Activated CD4-positive, alpha-beta memory T cell treated with anti-CD3 and anti-CD28 coated beads for 36 hours (primary cell): ENCODE data around the gene TTF2. TPM values are rescaled to one million over a fixed set of nuclear protein-coding genes. Genes with fewer than 3 reads are reported as not detected.
"Not testable (repeated sequence)": the region's sequence is repeated elsewhere in the genome, so short reads cannot be mapped to it uniquely, and the experiment has no call there.

Experiments used
- CTCF ChIA-PET: fragments of 350-600 bp; sonication (Branson Sonifier 250); formaldehyde crosslinking; loops from one replicate; lab custom pipeline; 2021; ENCODE audit warnings: antibody characterized with exemption, inconsistent platforms; lab: Charles Lee
- POLR2A ChIA-PET: fragments of 350-600 bp; sonication (Branson Sonifier 250); formaldehyde crosslinking; loops from one replicate; lab custom pipeline; 2021; ENCODE audit warnings: antibody characterized with exemption; lab: Charles Lee
- DNase-seq: peaks from one replicate; pipeline ENCODE4 v3.0.0-alpha.2; 2020
- H3K27ac Mint-ChIP-seq: one replicate; pipeline ENCODE4 v1.8.0; 2021; ENCODE audit warnings: mixed read lengths
- H3K27me3 Mint-ChIP-seq: one replicate; pipeline ENCODE4 v1.8.0; 2021; ENCODE audit warnings: mixed read lengths
- H3K36me3 Mint-ChIP-seq: one replicate; pipeline ENCODE4 v1.8.0; 2021; ENCODE audit warnings: mixed read lengths
- H3K4me1 Mint-ChIP-seq: one replicate; pipeline ENCODE4 v1.8.0; 2021; ENCODE audit warnings: low read depth, mixed read lengths
- H3K4me3 Mint-ChIP-seq: one replicate; pipeline ENCODE4 v1.8.0; 2021; ENCODE audit warnings: mild to moderate bottlenecking, mixed read lengths
- H3K9me3 Mint-ChIP-seq: one replicate; pipeline ENCODE4 v1.8.0; 2021; ENCODE audit warnings: mixed read lengths
- intact Hi-C: fragments of 100-400 bp; cut with micrococcal nuclease; formaldehyde crosslinking; loops from one replicate; pipeline ENCODE4 v1.15.1; 2023
- microRNA-seq: library from miRNA; unstranded; fragments of <30 nt; microRNA quantifications from one replicate; pipeline ENCODE4 v1.2.0, GENCODE V29; 2022; ENCODE audit warnings: borderline number of aligned reads, borderline microRNAs expressed, borderline replicate concordance
- total RNA-seq, 2 experiments: library from RNA; stranded (reverse); gene quantifications; one replicate each; pipeline ENCODE4 v1.2.3, GENCODE V29; 2021

TTF2 gene
- total RNA-seq, 2 experiments from 2014 or later = 102 to 104 TPM

GRCh38 chr1:117142200-117142599, 82.1 kb downstream of the TTF2 start:
- DNase-seq = no peak
- Mint-ChIP-seq H3K4me3 (no peak overlapping the region), H3K9me3 (no peaks in the 10 kb centered on the region), H3K36me3 (no peaks in the 10 kb centered on the region), H3K4me1 (no peaks in the 10 kb centered on the region), H3K27ac (no peak overlapping the region), H3K27me3 (peaks cover 7% of the 10 kb centered on the region)
- POLR2A ChIA-PET = no interaction called here
- CTCF ChIA-PET = no interaction called here
- intact Hi-C loops = no loop called here

- no peak overlapping the region for H3K4me3 Mint-ChIP-seq
- no peak overlapping the region for H3K27ac Mint-ChIP-seq
- ChIA-PET CTCF (interaction anchor here (1.4 kb wide), 1 partner anchor 14 kb away, joined by 4 read pairs; no protein-coding TSS in a partner anchor), POLR2A (no interaction called here)
- H3K36me3 Mint-ChIP-seq = no peaks in the 10 kb centered on the region
- DNase-seq = no peak
- no peaks in the 10 kb centered on the region for H3K4me1 Mint-ChIP-seq
- intact Hi-C loops = no loop called here
- no peaks in the 10 kb centered on the region for H3K9me3 Mint-ChIP-seq
- peaks cover 7% of the 10 kb centered on the region for H3K27me3 Mint-ChIP-seq
Observed at GRCh38 chr1:117143172-117143571, 83.0 kb downstream of the TTF2 start.

- ChIA-PET CTCF (interaction anchor here (1.4 kb wide), 1 partner anchor 15 kb away, joined by 4 read pairs; no protein-coding TSS in a partner anchor), POLR2A (no interaction called here)
- Mint-ChIP-seq H3K4me1 (no peaks in the 10 kb centered on the region), H3K4me3 (no peak overlapping the region), H3K9me3 (no peaks in the 10 kb centered on the region), H3K27ac (no peak overlapping the region), H3K36me3 (no peaks in the 10 kb centered on the region), H3K27me3 (peaks cover 7% of the 10 kb centered on the region)
- no peak for DNase-seq
- intact Hi-C loops = no loop called here
Observed at GRCh38 chr1:117143871-117144270, 83.7 kb downstream of the TTF2 start.

- ChIA-PET POLR2A (no interaction called here), CTCF (interaction anchor here (1.0 kb wide), 1 partner anchor 17 kb away, joined by 3 read pairs; no protein-coding TSS in a partner anchor)
- intact Hi-C loops = no loop called here
- DNase-seq = no peak
- H3K36me3 Mint-ChIP-seq = no peaks in the 10 kb centered on the region
- peaks cover under 1% of the 10 kb centered on the region for H3K9me3 Mint-ChIP-seq
- no peak overlapping the region for H3K4me3 Mint-ChIP-seq
- H3K4me1 Mint-ChIP-seq = no peaks in the 10 kb centered on the region
- H3K27ac Mint-ChIP-seq = no peak overlapping the region
- peaks cover 7% of the 10 kb centered on the region for H3K27me3 Mint-ChIP-seq
Observed at GRCh38 chr1:117146072-117146471, 85.9 kb downstream of the TTF2 start.

- Mint-ChIP-seq H3K4me3 (no peak overlapping the region), H3K27me3 (peaks cover 7% of the 10 kb centered on the region), H3K36me3 (no peaks in the 10 kb centered on the region), H3K9me3 (peaks cover 7% of the 10 kb centered on the region), H3K4me1 (no peaks in the 10 kb centered on the region), H3K27ac (no peak overlapping the region)
- ChIA-PET CTCF (interaction anchor here (1.0 to 1.6 kb wide), 2 partner anchors 18 to 19 kb away, joined by 3 to 4 read pairs; no protein-coding TSS in a partner anchor), POLR2A (no interaction called here)
- no peak for DNase-seq
- intact Hi-C loops = no loop called here
Observed at GRCh38 chr1:117146575-117147340, 86.6 kb downstream of the TTF2 start.

GRCh38 chr1:117147341-117147831, 87.3 kb downstream of the TTF2 start:
- no peak overlapping the region for H3K27ac Mint-ChIP-seq
- ChIA-PET POLR2A (no interaction called here), CTCF (interaction anchor here (1.6 kb wide), 1 partner anchor 19 kb away, joined by 4 read pairs; no protein-coding TSS in a partner anchor)
- no peaks in the 10 kb centered on the region for H3K36me3 Mint-ChIP-seq
- H3K9me3 Mint-ChIP-seq = peaks cover 8% of the 10 kb centered on the region
- intact Hi-C loops = no loop called here
- DNase-seq = no peak
- no peaks in the 10 kb centered on the region for H3K4me1 Mint-ChIP-seq
- peaks cover 7% of the 10 kb centered on the region for H3K27me3 Mint-ChIP-seq
- no peak overlapping the region for H3K4me3 Mint-ChIP-seq

GRCh38 chr1:117147856-117148588, 87.9 kb downstream of the TTF2 start:
- POLR2A ChIA-PET = no interaction called here
- intact Hi-C loops = no loop called here
- CTCF ChIA-PET = interaction anchor here (1.6 kb wide), 1 partner anchor 20 kb away, joined by 4 read pairs; no protein-coding TSS in a partner anchor
- H3K27ac Mint-ChIP-seq = no peak overlapping the region
- H3K9me3 Mint-ChIP-seq = peaks cover 8% of the 10 kb centered on the region
- DNase-seq = no peak
- no peak overlapping the region for H3K4me3 Mint-ChIP-seq
- no peaks in the 10 kb centered on the region for H3K4me1 Mint-ChIP-seq
- no peaks in the 10 kb centered on the region for H3K36me3 Mint-ChIP-seq
- peaks cover 7% of the 10 kb centered on the region for H3K27me3 Mint-ChIP-seq

- CTCF ChIA-PET = interaction anchor here (2.1 kb wide), 1 partner anchor 21 kb away, joined by 8 read pairs; no protein-coding TSS in a partner anchor
- Mint-ChIP-seq H3K27ac (no peak overlapping the region), H3K9me3 (peaks cover 8% of the 10 kb centered on the region), H3K27me3 (peaks cover 7% of the 10 kb centered on the region), H3K36me3 (no peaks in the 10 kb centered on the region), H3K4me1 (no peaks in the 10 kb centered on the region), H3K4me3 (no peak overlapping the region)
- POLR2A ChIA-PET = no interaction called here
- intact Hi-C loops = no loop called here
- no peak for DNase-seq
Observed at GRCh38 chr1:117150316-117150715, 90.2 kb downstream of the TTF2 start.

GRCh38 chr1:117151305-117151704, 91.2 kb downstream of the TTF2 start:
- H3K36me3 Mint-ChIP-seq, H3K4me1 Mint-ChIP-seq, DNase-seq, H3K27ac Mint-ChIP-seq, H3K4me3 Mint-ChIP-seq, H3K27me3 Mint-ChIP-seq, intact Hi-C loops, POLR2A ChIA-PET, H3K9me3 Mint-ChIP-seq: not testable (repeated sequence)
- CTCF ChIA-PET = interaction anchor here (2.1 kb wide), 1 partner anchor 22 kb away, joined by 8 read pairs; no protein-coding TSS in a partner anchor

Small RNAs within 50 kb of the gene (microRNA-seq; reads per million reads assigned to microRNA genes)
- 133 reads per million, percentile 69 among the genes with 10 or more reads in this experiment for gene MIR942

Other genes starting within 250 kb of the TTF2 start
- 10 to 100 TPM; 13.5 to 14.2 TPM for gene PTGFRN, start 150.4 kb upstream of the TTF2 start, total RNA-seq
- gene CD101, start 58.6 kb upstream of the TTF2 start, total RNA-seq = under 1 TPM; 0.14 to 0.19 TPM
- gene TRIM45, start 61.4 kb downstream of the TTF2 start, total RNA-seq = under 1 TPM; 0.53 to 0.69 TPM
- not detected for gene VTCN1, start 150.6 kb downstream of the TTF2 start, total RNA-seq